ENCODE measurements around the gene BTN3A1.
"Not testable (repeated sequence)": the region's sequence is repeated elsewhere in the genome, so short reads cannot be mapped to it uniquely, and the experiment has no call there.

BTN3A1 gene

GRCh38 chr6:26355366-26355765 lies 46.7 kb upstream of the BTN3A1 start:
- no peak overlapping the region for H3K4me3 ChIP-seq (replicated peaks; ENCODE audit: insufficient read depth, low read length)
- no peak overlapping the region for H3K27ac ChIP-seq (replicated peaks)
- H3K27me3 ChIP-seq (ENCODE audit: insufficient read depth, poor library complexity, severe bottlenecking), result no peaks in the 10 kb centered on the region
- TF ChIP-seq GABPA (IDR thresholded peaks at IDR 0.05; ENCODE audit: low read depth) (no peak), REST (IDR thresholded peaks at IDR 0.05; ENCODE audit: insufficient replicate concordance, low read depth) (no peak), SPI1 (IDR thresholded peaks at IDR 0.05; ENCODE audit: borderline replicate concordance, low read depth) (no peak), CTCF (IDR thresholded peaks at IDR 0.05; ENCODE audit: insufficient read depth, low read length) (no peak)
- DNase-seq (ENCODE audit: low read depth in 1 of 2, low spot score in 1 of 2), result no peak

- H3K27ac ChIP-seq (replicated peaks); DNase-seq (ENCODE audit: low read depth in 1 of 2, low spot score in 1 of 2); H3K27me3 ChIP-seq (ENCODE audit: insufficient read depth, poor library complexity, severe bottlenecking); H3K4me3 ChIP-seq (replicated peaks; ENCODE audit: insufficient read depth, low read length): not testable (repeated sequence)
These were observed 44.5 kb upstream of the BTN3A1 start for GRCh38 chr6:26357543-26357942.

DNA sequence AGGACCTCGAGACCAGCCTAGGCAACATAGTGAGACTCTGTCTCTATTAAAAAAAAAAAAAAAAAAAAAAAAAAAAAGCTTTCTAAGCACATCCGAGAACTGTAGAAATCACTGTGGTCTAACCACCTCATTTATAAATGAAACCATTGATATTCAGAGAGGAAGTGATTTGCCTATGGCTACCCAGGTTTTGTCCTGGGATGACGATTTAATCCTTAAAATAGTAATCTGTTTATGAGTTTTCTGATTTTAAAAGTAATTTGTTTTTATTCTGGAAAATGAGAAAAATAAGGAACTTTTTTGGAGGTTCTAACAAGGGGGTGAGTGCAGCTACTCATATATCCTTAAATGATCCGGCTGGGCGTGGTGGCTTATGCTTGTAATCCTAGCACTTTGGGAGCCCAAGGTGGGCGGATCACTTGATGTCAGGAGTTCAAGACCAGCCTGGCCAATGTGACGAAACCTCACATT lies 43.5 kb upstream of the BTN3A1 start:
- Histone ChIP-seq H3K27me3 (ENCODE audit: insufficient read depth, poor library complexity, severe bottlenecking) (no peaks in the 10 kb centered on the region), H3K4me3 (replicated peaks; ENCODE audit: insufficient read depth, low read length) (no peak overlapping the region), H3K27ac (replicated peaks) (no peak overlapping the region)
- no peak for DNase-seq (ENCODE audit: low read depth in 1 of 2, low spot score in 1 of 2)
- no peak for TF ChIP-seq CTCF (IDR thresholded peaks at IDR 0.05; ENCODE audit: insufficient read depth, low read length)
- no peak for TF ChIP-seq GABPA (IDR thresholded peaks at IDR 0.05; ENCODE audit: low read depth)
- no peak for TF ChIP-seq REST (IDR thresholded peaks at IDR 0.05; ENCODE audit: insufficient replicate concordance, low read depth)
- TF ChIP-seq SPI1 (IDR thresholded peaks at IDR 0.05; ENCODE audit: borderline replicate concordance, low read depth), result no peak
- no peak for TF ChIP-seq POLR2AphosphoS5 (IDR thresholded peaks at IDR 0.05; ENCODE audit: low read depth)

GRCh38 chr6:26359765-26360164 lies 42.3 kb upstream of the BTN3A1 start:
- no peak for DNase-seq (ENCODE audit: low read depth in 1 of 2, low spot score in 1 of 2)
- Histone ChIP-seq H3K27ac (replicated peaks) (no peak overlapping the region), H3K27me3 (ENCODE audit: insufficient read depth, poor library complexity, severe bottlenecking) (no peaks in the 10 kb centered on the region), H3K4me3 (replicated peaks; ENCODE audit: insufficient read depth, low read length) (no peak overlapping the region)
- TF ChIP-seq POLR2AphosphoS5 (IDR thresholded peaks at IDR 0.05; ENCODE audit: low read depth), result no peak
- no peak for TF ChIP-seq CTCF (IDR thresholded peaks at IDR 0.05; ENCODE audit: insufficient read depth, low read length)
- TF ChIP-seq SPI1 (IDR thresholded peaks at IDR 0.05; ENCODE audit: borderline replicate concordance, low read depth), result no peak
- TF ChIP-seq REST (IDR thresholded peaks at IDR 0.05; ENCODE audit: insufficient replicate concordance, low read depth), result no peak
- no peak for TF ChIP-seq GABPA (IDR thresholded peaks at IDR 0.05; ENCODE audit: low read depth)
